ENCODE data around the gene SPEG.

Gene SPEG

DNA sequence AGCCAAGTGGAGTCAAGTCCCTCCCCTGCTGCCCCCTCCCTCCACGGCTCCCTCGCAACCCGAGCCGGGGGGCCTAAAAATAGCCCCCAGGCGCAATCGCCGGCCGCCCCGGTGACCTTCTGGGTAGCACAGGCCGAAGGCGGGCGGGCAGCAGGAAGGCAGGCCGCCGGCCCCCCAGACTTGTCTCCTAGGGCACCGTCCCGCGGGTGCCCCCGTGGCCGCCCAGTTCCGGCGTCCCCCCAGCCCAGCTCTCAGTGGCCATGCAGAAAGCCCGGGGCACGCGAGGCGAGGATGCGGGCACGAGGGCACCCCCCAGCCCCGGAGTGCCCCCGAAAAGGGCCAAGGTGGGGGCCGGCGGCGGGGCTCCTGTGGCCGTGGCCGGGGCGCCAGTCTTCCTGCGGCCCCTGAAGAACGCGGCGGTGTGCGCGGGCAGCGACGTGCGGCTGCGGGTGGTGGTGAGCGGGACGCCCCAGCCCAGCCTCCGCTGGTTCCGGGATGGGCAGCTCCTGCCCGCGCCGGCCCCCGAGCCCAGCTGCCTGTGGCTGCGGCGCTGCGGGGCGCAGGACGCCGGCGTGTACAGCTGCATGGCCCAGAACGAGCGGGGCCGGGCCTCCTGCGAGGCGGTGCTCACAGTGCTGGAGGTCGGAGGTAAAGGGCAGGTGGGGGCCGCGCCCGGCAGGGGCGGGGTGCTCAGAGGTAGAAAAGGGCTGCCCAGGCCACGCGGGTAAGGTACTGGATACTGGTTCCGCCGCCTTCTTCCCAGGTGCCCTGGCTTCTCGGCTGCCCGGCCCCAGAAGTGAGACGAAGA is at the start of gene SPEG:
Gene SPEG (plus strand): TSS at position 126 of the 808 bp plus-strand sequence. CDS start 135 bp downstream, at position 261.
- DNase-seq (ENCODE audit: low spot score), result no peak
- TF ChIP-seq, protein P1, sequence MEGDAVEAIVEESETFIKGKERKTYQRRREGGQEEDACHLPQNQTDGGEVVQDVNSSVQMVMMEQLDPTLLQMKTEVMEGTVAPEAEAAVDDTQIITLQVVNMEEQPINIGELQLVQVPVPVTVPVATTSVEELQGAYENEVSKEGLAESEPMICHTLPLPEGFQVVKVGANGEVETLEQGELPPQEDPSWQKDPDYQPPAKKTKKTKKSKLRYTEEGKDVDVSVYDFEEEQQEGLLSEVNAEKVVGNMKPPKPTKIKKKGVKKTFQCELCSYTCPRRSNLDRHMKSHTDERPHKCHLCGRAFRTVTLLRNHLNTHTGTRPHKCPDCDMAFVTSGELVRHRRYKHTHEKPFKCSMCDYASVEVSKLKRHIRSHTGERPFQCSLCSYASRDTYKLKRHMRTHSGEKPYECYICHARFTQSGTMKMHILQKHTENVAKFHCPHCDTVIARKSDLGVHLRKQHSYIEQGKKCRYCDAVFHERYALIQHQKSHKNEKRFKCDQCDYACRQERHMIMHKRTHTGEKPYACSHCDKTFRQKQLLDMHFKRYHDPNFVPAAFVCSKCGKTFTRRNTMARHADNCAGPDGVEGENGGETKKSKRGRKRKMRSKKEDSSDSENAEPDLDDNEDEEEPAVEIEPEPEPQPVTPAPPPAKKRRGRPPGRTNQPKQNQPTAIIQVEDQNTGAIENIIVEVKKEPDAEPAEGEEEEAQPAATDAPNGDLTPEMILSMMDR (conservative IDR thresholded peaks at IDR 0.05; ENCODE audit: low read depth), result no peak
- POLR2A ChIA-PET (ENCODE audit: low non-redundant PET), result interaction anchor here (0.6 kb wide), 1 partner anchor 73 kb away, joined by 3 read pairs; no protein-coding TSS in a partner anchor
- H3K27ac ChIP-seq, result no peak within 1 kb of the TSS
- CTCF ChIA-PET, result interaction anchor here (1.1 kb wide), 1 partner anchor 95 kb away, joined by 3 read pairs; no protein-coding TSS in a partner anchor

DNA sequence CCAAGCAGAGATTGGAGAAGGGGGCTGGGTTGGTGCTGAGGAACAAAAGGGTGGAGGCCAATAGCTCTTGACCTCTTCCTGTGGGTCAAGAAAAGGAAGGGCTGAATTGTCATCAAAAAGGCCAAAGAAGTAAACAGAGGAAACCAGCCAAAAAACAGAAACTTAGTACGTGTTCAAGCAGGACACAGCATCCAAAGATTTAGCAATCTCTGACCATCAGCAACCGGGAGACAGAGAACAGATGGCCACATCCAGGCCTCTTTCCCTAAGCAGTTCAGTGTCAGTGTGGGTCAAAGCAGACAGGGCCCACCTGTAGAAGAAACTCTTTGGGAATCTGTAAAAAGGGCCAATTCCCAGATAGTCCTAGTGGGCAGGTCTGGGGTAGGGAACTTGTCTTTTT is 49.8 kb upstream of the SPEG start:
- ChIA-PET POLR2A (ENCODE audit: low non-redundant PET) (no interaction called here), CTCF (no interaction called here)
- DNase-seq (ENCODE audit: low spot score), result no peak
- TF ChIP-seq, protein P1 (conservative IDR thresholded peaks at IDR 0.05; ENCODE audit: low read depth), result no peak
- no peak overlapping the region for H3K27ac ChIP-seq

DNA sequence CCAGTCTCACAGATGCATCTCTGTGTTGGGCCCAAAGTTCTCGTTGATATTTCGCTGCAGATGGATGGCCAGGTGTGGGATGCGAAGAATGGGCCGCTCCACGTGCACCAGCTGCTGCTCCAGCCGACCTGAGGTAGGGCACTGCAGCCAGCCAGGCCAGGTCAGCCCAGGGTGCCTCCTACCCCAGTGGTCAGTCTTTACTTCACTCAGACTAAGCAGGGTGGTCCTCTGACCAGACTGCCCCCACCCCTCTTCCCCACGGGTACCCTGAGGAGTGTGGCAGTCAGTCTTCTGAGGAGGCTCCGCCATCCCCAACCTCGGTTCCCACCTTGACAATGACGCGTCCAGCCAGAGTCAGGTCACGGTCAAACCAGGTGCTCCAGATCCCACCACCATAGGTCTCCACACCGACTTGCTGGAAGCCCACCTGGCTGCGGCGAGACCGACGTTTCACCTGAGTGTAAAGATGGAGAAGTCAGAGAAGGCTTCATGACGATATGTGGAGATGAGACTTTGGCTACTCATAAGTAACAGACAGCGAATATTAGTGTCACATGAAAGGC is 48.6 kb upstream of the SPEG start:
- DNase-seq (ENCODE audit: low spot score), result no peak
- CTCF ChIA-PET, result no interaction called here
- TF ChIP-seq, protein P1 (conservative IDR thresholded peaks at IDR 0.05; ENCODE audit: low read depth), result no peak
- peak overlapping the region; percentile 93 for H3K27ac ChIP-seq
- POLR2A ChIA-PET (ENCODE audit: low non-redundant PET), result no interaction called here

GRCh38 chr2:219386532-219387280 is 47.9 kb upstream of the SPEG start:
- TF ChIP-seq, protein P1 (conservative IDR thresholded peaks at IDR 0.05; ENCODE audit: low read depth), result no peak
- POLR2A ChIA-PET (ENCODE audit: low non-redundant PET), result interaction anchor here (0.6 to 1.4 kb wide), 3 partner anchors 66 to 223 kb away, joined by 3 to 6 read pairs (median 4); no protein-coding TSS in a partner anchor
- DNase-seq (ENCODE audit: low spot score), result no peak
- CTCF ChIA-PET, result interaction anchor here (1.4 kb wide), 1 partner anchor 19 kb away, joined by 5 read pairs; no protein-coding TSS in a partner anchor
- H3K27ac ChIP-seq, result peak overlapping the region; percentile 93

DNA sequence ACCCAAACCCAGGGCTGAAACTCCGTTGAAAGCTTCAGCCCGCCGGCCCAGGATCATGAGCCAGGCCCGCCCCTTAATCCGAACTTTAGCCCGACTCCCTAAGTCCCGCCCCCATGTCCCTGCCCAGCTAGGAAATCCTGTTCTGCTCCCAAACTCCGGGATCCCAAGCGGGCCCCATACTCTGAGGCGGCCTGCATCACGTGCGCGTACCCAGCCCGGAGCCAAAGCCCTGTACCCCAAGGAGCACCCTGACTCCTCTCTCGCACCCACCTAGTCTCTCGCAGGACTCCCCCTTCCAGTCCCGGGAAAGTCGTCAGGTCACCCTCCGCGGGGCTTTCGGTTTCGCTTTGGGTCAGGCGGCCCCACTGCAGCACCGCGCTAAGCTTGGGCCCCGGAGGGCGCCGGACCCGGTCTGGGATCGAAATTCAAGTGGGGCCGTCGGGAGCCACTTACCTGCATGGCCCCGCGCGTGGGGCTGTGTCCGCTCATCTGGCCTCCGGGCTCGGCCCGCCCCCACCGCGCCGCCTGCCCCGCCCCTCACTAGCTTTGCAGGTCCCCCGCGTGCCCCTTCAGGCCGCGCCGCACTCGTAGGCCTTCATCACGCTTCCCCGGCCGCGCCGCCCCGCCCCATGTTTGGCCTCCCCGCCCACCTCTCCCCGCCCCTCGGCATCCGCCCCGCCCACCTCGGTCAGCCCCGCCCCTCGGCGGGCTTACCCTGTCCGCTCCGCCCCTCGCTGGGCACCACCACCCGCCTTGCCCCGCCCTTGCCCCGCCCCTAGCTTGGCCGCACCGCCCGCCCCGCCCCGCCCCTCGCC is 47.1 kb upstream of the SPEG start, which contains the start of gene DNPEP:
Gene DNPEP (minus strand): TSS at position 607 of the 815 bp plus-strand sequence. CDS start 118 bp downstream, at position 489.
- H3K27ac ChIP-seq, result peak within 1 kb of the TSS; percentile 93
- TF ChIP-seq, protein P1 (conservative IDR thresholded peaks at IDR 0.05; ENCODE audit: low read depth), result no peak
- POLR2A ChIA-PET (ENCODE audit: low non-redundant PET), result interaction anchor here (0.5 to 1.4 kb wide), 6 partner anchors 14 to 224 kb away, joined by 3 to 6 read pairs (median 4); no protein-coding TSS in a partner anchor
- DNase-seq (ENCODE audit: low spot score), result peak; percentile 93
- CTCF ChIA-PET, result interaction anchor here (0.6 to 1.7 kb wide), 4 partner anchors 20 to 887 kb away, joined by 3 to 8 read pairs (median 4); a partner anchor contains a TSS
